Mammary epithelial cell (primary cell): ENCODE results near the gene CAMTA1.

Source experiments
- CTCF ChIP-seq, 2 donors: IDR thresholded peaks in 1 of 2; conservative IDR thresholded peaks in 1 of 2; 2 replicates each; pipeline ENCODE4 v1.5.1; 2011 to 2012; ENCODE audit warnings: inconsistent platforms in 2 of 2, low read length in 2 of 2, mild to moderate bottlenecking in 2 of 2, control low read depth in 1 of 2, low read depth in 1 of 2; ENCODE audit not compliant: insufficient read depth in 1 of 2; ENCODE audit errors: extremely low read depth in 1 of 2
- EZH2 ChIP-seq: IDR thresholded peaks from 2 replicates; pipeline ENCODE4 v1.6.1; 2012; ENCODE audit warnings: low read length, inconsistent platforms, borderline replicate concordance

- TF ChIP-seq CTCF (conservative IDR thresholded peaks at IDR 0.05 in 1 of 2, IDR thresholded peaks at IDR 0.05 in 1 of 2; ENCODE audit: extremely low read depth in 1 of 2, insufficient read depth in 1 of 2, low read depth in 1 of 2, low read length in 2 of 2) (no peak), EZH2 (no peak)
Observed at GRCh38 chr1:7566417-7567375, 781.4 kb downstream of the CAMTA1 start.
